Transverse colon (tissue), 4 donors: ENCODE results near the gene ADAM29. TPM values are rescaled to one million over a fixed set of nuclear protein-coding genes. Genes with fewer than 3 reads are reported as not detected.

Experiments used
- DNase-seq: peaks from one replicate; pipeline ENCODE4 v3.0.0-alpha.2; 2019
- H3K27ac ChIP-seq, 4 donors: fragments of 200-600 bp; sonication (generic); 2 replicates each; pipeline ENCODE4 v1.5.1; 2016 to 2018; ENCODE audit warnings: inconsistent platforms in 4 of 4
- H3K27me3 ChIP-seq: fragments of 200-600 bp; sonication (generic); 2 replicates; pipeline ENCODE4 v1.5.1; 2017; ENCODE audit warnings: inconsistent platforms
- H3K36me3 ChIP-seq, 4 donors: fragments of 200-600 bp; sonication (generic); 2 replicates each; pipeline ENCODE4 v1.5.1; 2017 to 2019; ENCODE audit warnings: inconsistent platforms in 4 of 4
- H3K4me1 ChIP-seq, 4 donors: fragments of 200-600 bp; sonication (generic); 2 replicates each; pipeline ENCODE4 v1.5.1; 2017 to 2020; ENCODE audit warnings: inconsistent platforms in 4 of 4
- H3K4me3 ChIP-seq, 4 donors: fragments of 200-600 bp; sonication (generic); 1 replicate in 1 of 4; 2 replicates in 3 of 4; pipeline versions ENCODE4 v1.5.1 to v1.6.1; 2017 to 2019; ENCODE audit warnings: inconsistent platforms in 4 of 4
- H3K9me3 ChIP-seq, 2 donors: fragments of 200-600 bp; sonication (generic); 2 replicates each; pipeline ENCODE4 v1.5.1; 2017 to 2019; ENCODE audit warnings: inconsistent platforms in 2 of 2
- CTCF ChIP-seq, 5 experiments: fragments of 200-600 bp in 3 of 5; fragments of 450-650 bp in 2 of 5; sonication (generic) in 3 of 5; IDR thresholded peaks; 1 replicate in 2 of 5; 2 replicates in 3 of 5; pipeline ENCODE4 v1.5.1; 2016 to 2017; ENCODE audit warnings: antibody characterized with exemption in 5 of 5, inconsistent platforms in 3 of 5, mild to moderate bottlenecking in 2 of 5, moderate library complexity in 1 of 5
- EP300 ChIP-seq: sonication (generic); formaldehyde crosslinking; IDR thresholded peaks from one replicate; pipeline ENCODE4 v1.6.1; 2017; ENCODE audit warnings: antibody characterized with exemption, low read depth
- POLR2A ChIP-seq: fragments of 450-650 bp; IDR thresholded peaks from one replicate; pipeline ENCODE4 v1.6.1; 2016; ENCODE audit warnings: antibody characterized with exemption, mild to moderate bottlenecking, moderate library complexity
- POLR2AphosphoS5 ChIP-seq, 3 donors: sonication (generic); formaldehyde crosslinking; IDR thresholded peaks; one replicate each; pipeline ENCODE4 v1.6.1; 2016; ENCODE audit warnings: antibody characterized with exemption in 3 of 3
- WGBS, 2 donors: methylation state at CpG; one replicate each; pipeline ENCODE4 v1.1.5; 2018; ENCODE audit warnings: low coverage in 1 of 2; 5-methylcytosine and 5-hydroxymethylcytosine counted together
- in situ Hi-C, 4 donors: fragments of 200-750 bp; cut with MboI; loops; one replicate each; pipeline versions ENCODE4 v1.15.0 to v1.15.1; 2017; ENCODE audit warnings: low sequenced_read_pairs in 3 of 4, low pct_ligation_motif_present in 1 of 4, low pct_unique_long_range_greater_than_20kb in 1 of 4
- intact Hi-C: fragments of 100-400 bp; cut with DNase I; formaldehyde crosslinking; loops from one replicate; pipeline ENCODE4 v1.15.1; 2023; ENCODE audit warnings: low total_unique reads
- total RNA-seq, 4 donors: library from RNA; depleted of rRNA; stranded (reverse); fragments of >200 nt; gene quantifications; one replicate each; pipeline ENCODE4 v1.1.0, GENCODE V29; 2016

Gene ADAM29
- total RNA-seq, 4 donors from 2014 or later, result not detected

- no peaks in the 10 kb centered on the region for H3K27me3 ChIP-seq
- H3K27ac ChIP-seq, result no peak overlapping the region
- H3K4me1 ChIP-seq, result no peaks in the 10 kb centered on the region
- no peak overlapping the region for H3K4me3 ChIP-seq
- H3K9me3 ChIP-seq, result peaks cover 0 to 7% of the 10 kb centered on the region in 2 donors
- intact Hi-C loops, result no loop called here
- DNase-seq, result no peak
- no peaks in the 10 kb centered on the region for H3K36me3 ChIP-seq
- in situ Hi-C loops, result no loop called here
- TF ChIP-seq EP300, result no peak
- no peak for TF ChIP-seq POLR2A
- no peak for TF ChIP-seq CTCF (IDR thresholded peaks at IDR 0.05)
- no peak for TF ChIP-seq POLR2AphosphoS5 (IDR thresholded peaks at IDR 0.05)
Measured at GRCh38 chr4:174907508-174907907, 10.7 kb upstream of the ADAM29 start.

- in situ Hi-C loops, result no loop called here
- intact Hi-C loops, result no loop called here
- H3K4me3 ChIP-seq, result no peak overlapping the region
Measured at GRCh38 chr4:174910271-174910670, 7.9 kb upstream of the ADAM29 start.

GRCh38 chr4:174912919-174913543 is 5.1 kb upstream of the ADAM29 start:
- in situ Hi-C loops (no loop called here), intact Hi-C loops (no loop called here)
- WGBS, 2 donors, result 81 to 82% methylated on average over 2 to 3 of the region's 3 CpGs
- no peaks in the 10 kb centered on the region for H3K36me3 ChIP-seq
- H3K27me3 ChIP-seq, result no peaks in the 10 kb centered on the region
- H3K4me1 ChIP-seq, result no peaks in the 10 kb centered on the region
- TF ChIP-seq POLR2A (no peak), EP300 (no peak), POLR2AphosphoS5 (IDR thresholded peaks at IDR 0.05) (no peak), CTCF (IDR thresholded peaks at IDR 0.05) (no peak)
- no peak for DNase-seq
- H3K4me3 ChIP-seq, result no peak overlapping the region
- H3K9me3 ChIP-seq, result no peaks in the 10 kb centered on the region
- H3K27ac ChIP-seq, result no peak overlapping the region

More at GRCh38 chr4:174910271-174910670, 7.9 kb upstream of the ADAM29 start:
- Histone ChIP-seq H3K27ac (no peak overlapping the region), H3K36me3 (no peaks in the 10 kb centered on the region), H3K9me3 (no peaks in the 10 kb centered on the region), H3K4me1 (no peaks in the 10 kb centered on the region), H3K27me3 (no peaks in the 10 kb centered on the region)
- TF ChIP-seq EP300 (no peak), POLR2AphosphoS5 (IDR thresholded peaks at IDR 0.05) (no peak), CTCF (IDR thresholded peaks at IDR 0.05) (no peak), POLR2A (no peak)
- 62% methylated on average over 1 of the region's 1 CpG; no CpG with 5 or more reads in 1 of the 2 donors for WGBS, 2 donors
- no peak for DNase-seq

- Histone ChIP-seq H3K27ac (no peak overlapping the region), H3K4me1 (no peaks in the 10 kb centered on the region), H3K9me3 (no peaks in the 10 kb centered on the region), H3K27me3 (no peaks in the 10 kb centered on the region), H3K36me3 (no peaks in the 10 kb centered on the region), H3K4me3 (no peak overlapping the region)
- DNase-seq, result no peak
- intact Hi-C loops (no loop called here), in situ Hi-C loops (no loop called here)
- no peak for TF ChIP-seq POLR2AphosphoS5 (IDR thresholded peaks at IDR 0.05)
- TF ChIP-seq EP300, result no peak
- no peak for TF ChIP-seq POLR2A
- 59 to 60% methylated on average over 2 of the region's 2 CpGs for WGBS, 2 donors
Measured at GRCh38 chr4:174919886-174920423, 1.8 kb downstream of the ADAM29 start.
